Loucy (cell line): Measurements from ENCODE around the gene TEX13D.

ENCODE experiments used
- H2AFZ ChIP-seq: fragments of 200-600 bp; sonication (generic); 2 replicates; pipeline ENCODE4 v1.6.0; 2016; ENCODE audit warnings: antibody characterized with exemption, mild to moderate bottlenecking, low read length, moderate library complexity
- H3F3A ChIP-seq: fragments of 200-600 bp; 2 replicates; pipeline ENCODE4 v1.6.0; 2016; ENCODE audit warnings: antibody characterized with exemption, low read depth, mild to moderate bottlenecking
- H3K27me3 ChIP-seq: fragments of 200-600 bp; sonication (generic); 2 replicates; pipeline ENCODE4 v1.6.1; 2014; ENCODE audit warnings: low read length, mild to moderate bottlenecking; ENCODE audit not compliant: insufficient read depth, poor library complexity, severe bottlenecking
- H3K36me3 ChIP-seq: fragments of 200-600 bp; sonication (generic); 2 replicates; pipeline ENCODE4 v1.6.1; 2016; ENCODE audit warnings: low read length; ENCODE audit not compliant: insufficient read depth
- H3K4me1 ChIP-seq: fragments of 200-600 bp; sonication (generic); 2 replicates; pipeline ENCODE4 v1.5.1; 2014; ENCODE audit warnings: low read length, mild to moderate bottlenecking; ENCODE audit not compliant: insufficient read depth, poor library complexity, severe bottlenecking
- H3K4me2 ChIP-seq: fragments of 200-600 bp; sonication (generic); 2 replicates; pipeline ENCODE4 v1.6.0; 2014; ENCODE audit warnings: antibody characterized with exemption, low read length, low read depth, mild to moderate bottlenecking; ENCODE audit not compliant: poor library complexity, severe bottlenecking
- H3K4me3 ChIP-seq: fragments of 200-600 bp; sonication (generic); 2 replicates; pipeline ENCODE4 v1.5.1; 2014; ENCODE audit warnings: low read length, mild to moderate bottlenecking, mixed read lengths; ENCODE audit not compliant: poor library complexity, severe bottlenecking
- H3K79me2 ChIP-seq: fragments of 200-600 bp; sonication (generic); 2 replicates; pipeline ENCODE4 v1.6.1; 2014; ENCODE audit warnings: low read length; ENCODE audit not compliant: insufficient read depth
- H3K9ac ChIP-seq: fragments of 200-600 bp; sonication (generic); 2 replicates; pipeline ENCODE4 v1.6.0; 2014; ENCODE audit warnings: mild to moderate bottlenecking, low read depth, low read length, moderate library complexity; ENCODE audit not compliant: poor library complexity, severe bottlenecking
- H3K9me2 ChIP-seq: fragments of 200-600 bp; sonication (generic); replicated peaks from 2 replicates; pipeline ENCODE4 v1.6.1; 2016; ENCODE audit warnings: low read depth, low read length, mixed read lengths
- H3K9me3 ChIP-seq: fragments of 200-600 bp; sonication (generic); 2 replicates; pipeline ENCODE4 v1.6.1; 2014; ENCODE audit warnings: mild to moderate bottlenecking, antibody characterized with exemption, low read length, low read depth; ENCODE audit not compliant: insufficient read depth
- H4K20me1 ChIP-seq: fragments of 200-600 bp; sonication (generic); 2 replicates; pipeline ENCODE4 v1.6.0; 2014; ENCODE audit warnings: antibody characterized with exemption, low read length, mild to moderate bottlenecking; ENCODE audit not compliant: insufficient read depth, poor library complexity, severe bottlenecking
- CTCF ChIP-seq: fragments of 200-600 bp; sonication (generic); conservative IDR thresholded peaks from 2 replicates; pipeline ENCODE4 v1.5.1; 2014; ENCODE audit warnings: mild to moderate bottlenecking, antibody characterized with exemption, low read length
- EZH2phosphoT487 ChIP-seq: fragments of 200-600 bp; IDR thresholded peaks from 2 replicates; pipeline ENCODE4 v1.6.1; 2018; ENCODE audit warnings: antibody characterized with exemption, mild to moderate bottlenecking, moderate library complexity, borderline replicate concordance

The TEX13D gene

GRCh38 chrX:124386401-124386800, 53.9 kb downstream of the TEX13D start:
- H3K27me3 ChIP-seq: no peaks in the 10 kb centered on the region
- no peak overlapping the region for H3K9ac ChIP-seq
- no peak overlapping the region for H3K4me3 ChIP-seq
- H2AFZ ChIP-seq: no peak overlapping the region
- H3K4me1 ChIP-seq: peaks cover 47% of the 10 kb centered on the region
- H3K4me2 ChIP-seq: no peak overlapping the region
- H3K79me2 ChIP-seq: no peaks in the 10 kb centered on the region
- H3K9me2 ChIP-seq: no peaks in the 10 kb centered on the region
- peaks cover 14% of the 10 kb centered on the region; the same call in 1 of the 2 replicates for H3F3A ChIP-seq
- no peaks in the 10 kb centered on the region for H4K20me1 ChIP-seq
- no peaks in the 10 kb centered on the region for H3K9me3 ChIP-seq
- H3K36me3 ChIP-seq: no peaks in the 10 kb centered on the region
- TF ChIP-seq CTCF: no peak
- TF ChIP-seq EZH2phosphoT487: no peak
